CD14-positive monocyte (primary cell): ENCODE data around the gene LZTFL1. TPM values are rescaled to one million over a fixed set of nuclear protein-coding genes. Genes with fewer than 3 reads are reported as not detected.

Source experiments
- DNase-seq, 3 donors: peaks; one replicate each; pipeline ENCODE4 v3.0.0-alpha.2; 2011 to 2022
- H2AFZ ChIP-seq: 2 replicates; pipeline ENCODE4 v1.6.0; 2012; ENCODE audit warnings: mild to moderate bottlenecking, low read depth, low read length, inconsistent platforms; ENCODE audit not compliant: insufficient read depth, poor library complexity, severe bottlenecking
- H3K27ac ChIP-seq, 2 donors: 1 replicate in 1 of 2; 2 replicates in 1 of 2; pipeline ENCODE4 v1.5.1; 2012 to 2013; ENCODE audit warnings: low read length in 2 of 2, control low read depth in 1 of 2, inconsistent platforms in 1 of 2, low read depth in 1 of 2, mild to moderate bottlenecking in 1 of 2
- H3K27me3 ChIP-seq, 2 donors: one replicate each; pipeline versions ENCODE4 v1.6.0 to v1.6.1; 2011 to 2013; ENCODE audit warnings: low read length in 2 of 2; ENCODE audit not compliant: control insufficient read depth in 2 of 2, insufficient read depth in 2 of 2
- H3K36me3 ChIP-seq, 2 donors: replicated peaks in 1 of 2; 1 replicate in 1 of 2; 2 replicates in 1 of 2; pipeline versions ENCODE4 v1.5.1 to v1.6.1; 2012 to 2013; ENCODE audit warnings: low read length in 2 of 2, control low read depth in 1 of 2, inconsistent platforms in 1 of 2, mild to moderate bottlenecking in 1 of 2; ENCODE audit not compliant: insufficient read depth in 2 of 2, control insufficient read depth in 1 of 2
- H3K4me1 ChIP-seq, 2 donors: 1 replicate in 1 of 2; 2 replicates in 1 of 2; pipeline versions ENCODE4 v1.5.1 to v1.6.1; 2012 to 2013; ENCODE audit warnings: low read length in 2 of 2, control low read depth in 1 of 2, inconsistent platforms in 1 of 2, mild to moderate bottlenecking in 1 of 2, moderate library complexity in 1 of 2; ENCODE audit not compliant: insufficient read depth in 2 of 2, control insufficient read depth in 1 of 2
- H3K4me2 ChIP-seq: replicated peaks from 2 replicates; pipeline ENCODE3; 2012; ENCODE audit warnings: low read length, moderate library complexity, mild to moderate bottlenecking; ENCODE audit not compliant: poor library complexity, severe bottlenecking; ENCODE audit errors: extremely low read depth
- H3K4me3 ChIP-seq, 3 experiments: fragments of 200-600 bp in 1 of 3; sonication (generic) in 1 of 3; replicated peaks in 1 of 3; 1 replicate in 2 of 3; 2 replicates in 1 of 3; pipeline ENCODE4 v1.5.1; 2011 to 2013; ENCODE audit warnings: low read length in 3 of 3, mild to moderate bottlenecking in 3 of 3, control low read depth in 2 of 3, low read depth in 2 of 3, inconsistent platforms in 1 of 3, moderate library complexity in 1 of 3
- H3K79me2 ChIP-seq: 2 replicates; pipeline ENCODE4 v1.6.0; 2012; ENCODE audit warnings: mild to moderate bottlenecking, control low read depth, inconsistent platforms, low read length, moderate library complexity; ENCODE audit not compliant: insufficient read depth
- H3K9ac ChIP-seq: 2 replicates; pipeline ENCODE4 v1.6.0; 2017; ENCODE audit warnings: low read length, mild to moderate bottlenecking; ENCODE audit not compliant: insufficient read depth, poor library complexity, severe bottlenecking
- H3K9me3 ChIP-seq, 2 donors: replicated peaks in 1 of 2; 1 replicate in 1 of 2; 2 replicates in 1 of 2; pipeline versions ENCODE4 v1.5.1 to v1.6.1; 2012 to 2013; ENCODE audit warnings: low read length in 2 of 2, control low read depth in 1 of 2; ENCODE audit not compliant: control insufficient read depth in 1 of 2, insufficient read depth in 1 of 2
- H4K20me1 ChIP-seq: 2 replicates; pipeline ENCODE4 v1.6.0; 2012; ENCODE audit warnings: mild to moderate bottlenecking, low read length, control low read depth, moderate library complexity; ENCODE audit not compliant: insufficient read depth
- H3K27ac Mint-ChIP-seq, 7 donors: one replicate each; pipeline ENCODE4 v1.8.0; 2020; ENCODE audit warnings: mild to moderate bottlenecking in 7 of 7, mixed read lengths in 7 of 7, moderate library complexity in 6 of 7, inconsistent platforms in 2 of 7
- H3K27me3 Mint-ChIP-seq, 3 donors: one replicate each; pipeline ENCODE4 v1.8.0; 2021 to 2022; ENCODE audit warnings: low read depth in 3 of 3, mild to moderate bottlenecking in 3 of 3, mixed read lengths in 3 of 3, moderate library complexity in 3 of 3, inconsistent platforms in 1 of 3
- H3K36me3 Mint-ChIP-seq, 2 donors: one replicate each; pipeline ENCODE4 v1.8.0; 2020; ENCODE audit warnings: mixed read lengths in 2 of 2, inconsistent platforms in 1 of 2, mild to moderate bottlenecking in 1 of 2
- H3K4me1 Mint-ChIP-seq: one replicate; pipeline ENCODE4 v1.8.0; 2020; ENCODE audit warnings: mild to moderate bottlenecking, mixed read lengths
- H3K4me3 Mint-ChIP-seq, 2 donors: one replicate each; pipeline ENCODE4 v1.8.0; 2020; ENCODE audit warnings: mild to moderate bottlenecking in 2 of 2, mixed read lengths in 2 of 2, moderate library complexity in 1 of 2
- H3K9me3 Mint-ChIP-seq, 7 donors: one replicate each; pipeline ENCODE4 v1.8.0; 2020 to 2022; ENCODE audit warnings: mixed read lengths in 7 of 7, mild to moderate bottlenecking in 6 of 7, moderate library complexity in 6 of 7, inconsistent platforms in 2 of 7
- CTCF ChIP-seq: fragments of 200-600 bp; IDR thresholded peaks from one replicate; pipeline ENCODE4 v1.8.0; 2022; ENCODE audit warnings: antibody characterized with exemption, mild to moderate bottlenecking
- WGBS: methylation state at CpG from one replicate; pipeline ENCODE4 v1.1.5; 2013; ENCODE audit warnings: missing lambda C conversion rate; ENCODE audit not compliant: insufficient coverage; 5-methylcytosine and 5-hydroxymethylcytosine counted together
- intact Hi-C, 2 donors: fragments of 100-400 bp; cut with micrococcal nuclease; formaldehyde crosslinking; loops; one replicate each; pipeline versions ENCODE4 v1.15.0 to v1.15.1; 2023
- polyA plus RNA-seq, 3 donors: library from polyadenylated mRNA; depleted of rRNA in 1 of 3; unstranded in 2 of 3; stranded (reverse) in 1 of 3; fragments of 300-500 nt in 2 of 3; fragments of >200 nt in 1 of 3; fragmentation: Illumina TruSeq in 2 of 3; gene quantifications; 1 replicate in 2 of 3; 2 replicates in 1 of 3; pipeline ENCODE4 v1.2.3, GENCODE V29; 2012 to 2021

Gene LZTFL1
- polyA plus RNA-seq, 3 donors: 7.3 to 10.5 (median 7.5) TPM

- Histone ChIP-seq H3K9ac (no peak overlapping the region), H3K4me3 (peak overlapping the region in 1 of 3 experiments; percentile 59), H2AFZ (peak overlapping the region; percentile 53), H3K9me3 (peaks cover 0 to 11% of the 10 kb centered on the region in 2 donors), H3K4me2 (peak overlapping the region; percentile 69), H3K27me3 (peaks cover 37 to 52% of the 10 kb centered on the region in 2 donors), H3K27ac (no peak overlapping the region), H4K20me1 (no peaks in the 10 kb centered on the region), H3K4me1 (peaks cover 10 to 12% of the 10 kb centered on the region in 2 donors), H3K79me2 (no peaks in the 10 kb centered on the region), H3K36me3 (no peaks in the 10 kb centered on the region)
- Mint-ChIP-seq H3K9me3 (peaks cover 0 to 6% (median 0%) of the 10 kb centered on the region in 7 donors), H3K27me3 (peaks cover 52 to 67% (median 56%) of the 10 kb centered on the region in 3 donors), H3K27ac (no peak overlapping the region), H3K4me1 (peaks cover 16% of the 10 kb centered on the region), H3K36me3 (peaks cover 0 to 2% of the 10 kb centered on the region in 2 donors), H3K4me3 (peak overlapping the region in 1 of 2 donors; percentile 68)
- intact Hi-C loops: no loop called here
- TF ChIP-seq CTCF: no peak
- WGBS: 74% methylated on average over 8 of the region's 13 CpGs
- no peak for DNase-seq
Measured at GRCh38 chr3:45796902-45797637, 44.8 kb downstream of the LZTFL1 start.

- H3K27ac ChIP-seq: no peak within 1 kb of the TSS
- H3K4me2 ChIP-seq: peak within 1 kb of the TSS; percentile 69
- WGBS: 3% methylated on average over 83 of the region's 91 CpGs
- H2AFZ ChIP-seq: peak within 1 kb of the TSS; percentile 53
- H3K9me3 Mint-ChIP-seq: peaks cover 0 to 6% (median 0%) of the 10 kb centered on the region in 7 donors
- H3K4me1 Mint-ChIP-seq: peaks cover 23% of the 10 kb centered on the region
- H3K27ac Mint-ChIP-seq: no peak within 1 kb of the TSS
- H4K20me1 ChIP-seq: no peaks in the 10 kb centered on the region
- peaks cover 37 to 52% of the 10 kb centered on the region in 2 donors for H3K27me3 ChIP-seq
- H3K9ac ChIP-seq: no peak within 1 kb of the TSS
- intact Hi-C loops: no loop called here
- peaks cover 0 to 2% of the 10 kb centered on the region in 2 donors for H3K36me3 Mint-ChIP-seq
- H3K4me3 Mint-ChIP-seq: peak within 1 kb of the TSS; percentile 13 to 82
- peaks cover 0 to 11% of the 10 kb centered on the region in 2 donors for H3K9me3 ChIP-seq
- TF ChIP-seq CTCF: no peak
- H3K36me3 ChIP-seq: no peaks in the 10 kb centered on the region
- peaks cover 52 to 67% (median 56%) of the 10 kb centered on the region in 3 donors for H3K27me3 Mint-ChIP-seq
- peak within 1 kb of the TSS in 1 of 3 experiments; percentile 59 for H3K4me3 ChIP-seq
- peaks cover 10 to 12% of the 10 kb centered on the region in 2 donors for H3K4me1 ChIP-seq
- no peaks in the 10 kb centered on the region for H3K79me2 ChIP-seq
- DNase-seq: no peak
Measured at GRCh38 chr3:45795882-45796765, 45.8 kb downstream of the LZTFL1 start, which contains the start of gene SLC6A20. SLC6A20 (minus strand) TSS chr3:45796536; CDS start chr3:45796419, 117 bp downstream.
